Measurements from ENCODE around the gene TOMM34.

Gene TOMM34

GRCh38 chr20:44932916-44933315, 27.3 kb downstream of the TOMM34 start:
- H3K36me3 ChIP-seq (replicated peaks; ENCODE audit: insufficient read depth, low read length), result no peaks in the 10 kb centered on the region
- TF ChIP-seq CTCF (IDR thresholded peaks at IDR 0.05; ENCODE audit: low read length) (no peak), EZH2 (optimal IDR thresholded peaks at IDR 0.05; ENCODE audit: low read depth, low read length) (no peak), EZH2phosphoT487 (IDR thresholded peaks at IDR 0.05; ENCODE audit: low read length) (no peak)
- no peaks in the 10 kb centered on the region for H3K79me2 ChIP-seq (ENCODE audit: low read length)

GRCh38 chr20:44931911-44932310, 28.3 kb downstream of the TOMM34 start:
- Histone ChIP-seq H3K36me3 (replicated peaks; ENCODE audit: insufficient read depth, low read length) (no peaks in the 10 kb centered on the region), H2AFZ (ENCODE audit: low read length) (no peak overlapping the region)
- DNase-seq, result no peak

More at GRCh38 chr20:44932916-44933315, 27.3 kb downstream of the TOMM34 start:
- Histone ChIP-seq H3K27me3 (replicated peaks; ENCODE audit: insufficient read depth, low read length) (no peaks in the 10 kb centered on the region), H3K27ac (ENCODE audit: low read length) (no peak overlapping the region), H3K9me3 (replicated peaks; ENCODE audit: insufficient read depth, low read length) (no peaks in the 10 kb centered on the region), H3K4me2 (ENCODE audit: low read depth, low read length) (no peak overlapping the region), H3K9me2 (replicated peaks; ENCODE audit: insufficient read depth, low read length) (no peaks in the 10 kb centered on the region), H4K20me1 (ENCODE audit: insufficient read depth, low read length) (no peaks in the 10 kb centered on the region), H3F3A (ENCODE audit: insufficient read depth, low read length) (no peaks in the 10 kb centered on the region), H3K9ac (ENCODE audit: low read length) (no peak overlapping the region), H2AFZ (ENCODE audit: low read length) (no peak overlapping the region), H3K4me1 (ENCODE audit: low read length) (no peaks in the 10 kb centered on the region), H3K4me3 (ENCODE audit: low read length) (no peak overlapping the region)
- DNase-seq, result no peak

GRCh38 chr20:44930517-44931168, 29.6 kb downstream of the TOMM34 start:
- Histone ChIP-seq H3K4me3 (ENCODE audit: low read length) (no peak overlapping the region), H3K9me3 (replicated peaks; ENCODE audit: insufficient read depth, low read length) (no peaks in the 10 kb centered on the region), H3K4me1 (ENCODE audit: low read length) (no peaks in the 10 kb centered on the region), H3K9me2 (replicated peaks; ENCODE audit: insufficient read depth, low read length) (no peaks in the 10 kb centered on the region), H3F3A (ENCODE audit: insufficient read depth, low read length) (no peaks in the 10 kb centered on the region), H3K4me2 (ENCODE audit: low read depth, low read length) (no peak overlapping the region), H4K20me1 (ENCODE audit: insufficient read depth, low read length) (no peaks in the 10 kb centered on the region), H3K27me3 (replicated peaks; ENCODE audit: insufficient read depth, low read length) (no peaks in the 10 kb centered on the region), H3K36me3 (replicated peaks; ENCODE audit: insufficient read depth, low read length) (no peaks in the 10 kb centered on the region), H3K27ac (ENCODE audit: low read length) (no peak overlapping the region), H2AFZ (ENCODE audit: low read length) (no peak overlapping the region), H3K9ac (ENCODE audit: low read length) (no peak overlapping the region), H3K79me2 (ENCODE audit: low read length) (no peaks in the 10 kb centered on the region)
- TF ChIP-seq EZH2 (optimal IDR thresholded peaks at IDR 0.05; ENCODE audit: low read depth, low read length) (no peak), CTCF (IDR thresholded peaks at IDR 0.05; ENCODE audit: low read length) (no peak), EZH2phosphoT487 (IDR thresholded peaks at IDR 0.05; ENCODE audit: low read length) (no peak)
- no peak for DNase-seq

More at GRCh38 chr20:44931911-44932310, 28.3 kb downstream of the TOMM34 start:
- TF ChIP-seq CTCF (IDR thresholded peaks at IDR 0.05; ENCODE audit: low read length) (no peak), EZH2 (optimal IDR thresholded peaks at IDR 0.05; ENCODE audit: low read depth, low read length) (no peak), EZH2phosphoT487 (IDR thresholded peaks at IDR 0.05; ENCODE audit: low read length) (no peak)
- no peak overlapping the region for H3K4me3 ChIP-seq (ENCODE audit: low read length)
- H3K4me2 ChIP-seq (ENCODE audit: low read depth, low read length), result no peak overlapping the region
- H3K9me3 ChIP-seq (replicated peaks; ENCODE audit: insufficient read depth, low read length), result no peaks in the 10 kb centered on the region
- no peaks in the 10 kb centered on the region for H3F3A ChIP-seq (ENCODE audit: insufficient read depth, low read length)
- H3K9ac ChIP-seq (ENCODE audit: low read length), result no peak overlapping the region
- H3K9me2 ChIP-seq (replicated peaks; ENCODE audit: insufficient read depth, low read length), result no peaks in the 10 kb centered on the region
- no peaks in the 10 kb centered on the region for H3K4me1 ChIP-seq (ENCODE audit: low read length)
- H3K79me2 ChIP-seq (ENCODE audit: low read length), result no peaks in the 10 kb centered on the region
- no peaks in the 10 kb centered on the region for H4K20me1 ChIP-seq (ENCODE audit: insufficient read depth, low read length)
- no peaks in the 10 kb centered on the region for H3K27me3 ChIP-seq (replicated peaks; ENCODE audit: insufficient read depth, low read length)
- H3K27ac ChIP-seq (ENCODE audit: low read length), result no peak overlapping the region
